Measurements from ENCODE around the gene NGLY1. TPM values are rescaled to one million over a fixed set of nuclear protein-coding genes. Genes with fewer than 3 reads are reported as not detected.
A peak's percentile ranks its signal among the peaks of the same experiment; 100 is the strongest.

Gene NGLY1
- total and polyA plus RNA-seq, 9 of the 15 experiments (the other 6 are each of a cell fraction or from before 2014, with no cell fraction given) = 52.2 to 124 (median 87.6) TPM

- no peak for TF ChIP-seq TSHZ1 (CRISPR knock-in tag; IDR thresholded peaks at IDR 0.05)
Measured at GRCh38 chr3:25830373-25831280, 47.4 kb upstream of the NGLY1 start (continued).

- no peak; the same call in 2 of the 3 replicates for ATAC-seq
- Histone ChIP-seq H3K9ac (ENCODE audit: insufficient read depth in 1 of 2, low read depth in 2 of 2, low read length in 2 of 2) (no peak overlapping the region), H3K27ac (ENCODE audit: extremely low read depth, low read depth, low read length) (no peak overlapping the region), H4K20me1 (replicated peaks; ENCODE audit: control insufficient read depth, insufficient read depth, low read length) (no peaks in the 10 kb centered on the region), H3K79me2 (ENCODE audit: control insufficient read depth, insufficient read depth, low read length) (no peaks in the 10 kb centered on the region), H3K4me2 (ENCODE audit: insufficient read depth, low read length) (no peak overlapping the region), H2AFZ (ENCODE audit: low read depth, low read length) (no peak overlapping the region), H3K4me3 (no peak overlapping the region), H3K27me3 (ENCODE audit: control insufficient read depth in 2 of 2, insufficient read depth in 2 of 2, low read length in 2 of 2) (no peaks in the 10 kb centered on the region; a peak in 1 of 5 replicates), H3K9me3 (replicated peaks; ENCODE audit: control insufficient read depth, insufficient read depth, low read depth, low read length) (no peaks in the 10 kb centered on the region), H3K4me1 (replicated peaks in 1 of 2; ENCODE audit: control insufficient read depth in 2 of 2, insufficient read depth in 2 of 2, low read length in 2 of 2) (no peaks in the 10 kb centered on the region), H3K36me3 (ENCODE audit: control insufficient read depth, insufficient read depth, low read length) (no peaks in the 10 kb centered on the region), H3K9me1 (ENCODE audit: control insufficient read depth, insufficient read depth, low read length) (no peaks in the 10 kb centered on the region)
- peak; percentile 23 for FAIRE-seq
- in situ Hi-C loops (cut with MboI) (no loop called here), intact Hi-C loops (cut with micrococcal nuclease) (no loop called here)
- DNase-seq (ENCODE audit: extremely low read depth in 1 of 4, low spot score in 3 of 4) = no peak
- BruUV-seq (replicated peaks) = no TSS peak
- ChIA-PET CTCF (ENCODE audit: low intra/inter-chr PET ratio) (no interaction called here), POLR2A (interaction anchor here (0.6 kb wide), 1 partner anchor 134 kb away, joined by 4 read pairs; no protein-coding TSS in a partner anchor)
- WGBS (ENCODE audit: insufficient coverage, low coverage, missing lambda C conversion rate) = 3% methylated on average over 2 of the region's 2 CpGs
- TF ChIP-seq PATZ1 (CRISPR knock-in tag; IDR thresholded peaks at IDR 0.05; ENCODE audit: borderline replicate concordance) (no peak), ETS2 (tag; IDR thresholded peaks at IDR 0.05; ENCODE audit: borderline replicate concordance, poor library complexity, severe bottlenecking) (no peak)
Measured at GRCh38 chr3:25826510-25826909, 43.3 kb upstream of the NGLY1 start.
